ENCODE data around the gene PTPRM.

Gene PTPRM

GRCh38 chr18:7809455-7809854, 242.3 kb downstream of the PTPRM start:
- no peak for DNase-seq (ENCODE audit: low read depth)

DNA sequence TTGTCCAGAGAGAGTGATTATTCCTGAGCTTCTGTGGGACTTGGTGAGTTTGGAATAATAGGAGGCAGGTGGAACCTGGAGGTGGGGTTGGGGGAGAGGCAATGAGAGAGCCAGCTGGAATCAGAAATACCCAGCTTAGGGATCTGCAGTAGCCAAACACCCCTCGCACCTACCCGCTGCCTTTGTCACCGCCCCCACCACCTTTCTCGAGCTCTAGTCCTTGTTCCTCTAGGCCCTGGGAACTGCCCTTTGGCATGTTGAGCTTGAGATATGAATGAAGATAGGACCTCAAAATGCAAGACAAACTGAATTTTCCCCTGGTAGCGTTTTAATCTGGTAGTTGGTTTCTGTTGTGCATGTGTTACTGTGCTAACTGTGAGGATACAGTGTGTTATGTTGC, 242.9 kb downstream of the PTPRM start:
- no peak for DNase-seq (ENCODE audit: low read depth)

DNA sequence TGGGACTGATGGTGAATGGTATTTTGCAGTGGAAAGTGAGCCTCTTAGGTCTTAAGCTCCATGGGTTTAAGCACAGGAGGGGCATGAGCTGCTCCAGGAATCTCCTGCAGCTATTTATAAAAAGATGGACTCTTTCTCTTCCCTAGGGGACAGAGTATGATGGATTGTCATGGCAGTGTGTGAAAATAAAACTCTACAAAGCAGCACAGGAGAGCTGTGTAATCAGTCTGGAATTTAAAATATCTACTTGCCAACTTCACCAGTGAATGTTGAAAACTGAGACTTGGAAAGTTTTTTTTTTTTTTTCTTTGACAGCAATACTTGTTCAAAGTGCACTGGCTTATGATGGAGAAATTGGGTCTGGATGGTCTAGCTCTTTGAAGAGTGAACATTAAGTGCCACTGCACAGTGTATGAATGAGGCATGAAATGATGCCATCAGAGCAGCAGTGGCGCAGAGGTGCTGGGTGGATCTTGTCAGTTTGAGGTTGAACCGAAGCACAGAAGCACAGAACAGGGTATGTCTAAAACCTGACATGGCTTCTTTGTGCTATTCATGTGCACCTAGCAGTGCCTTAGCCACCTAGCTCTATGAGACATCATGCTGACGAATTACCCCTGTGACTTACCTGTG, 245.4 kb downstream of the PTPRM start:
- no peak for DNase-seq (ENCODE audit: low read depth)

- DNase-seq (ENCODE audit: low read depth), result no peak
Measured at GRCh38 chr18:7813131-7813530, 246.0 kb downstream of the PTPRM start.

- no peak for DNase-seq (ENCODE audit: low read depth)
Measured at GRCh38 chr18:7814754-7815315, 247.7 kb downstream of the PTPRM start.

DNA sequence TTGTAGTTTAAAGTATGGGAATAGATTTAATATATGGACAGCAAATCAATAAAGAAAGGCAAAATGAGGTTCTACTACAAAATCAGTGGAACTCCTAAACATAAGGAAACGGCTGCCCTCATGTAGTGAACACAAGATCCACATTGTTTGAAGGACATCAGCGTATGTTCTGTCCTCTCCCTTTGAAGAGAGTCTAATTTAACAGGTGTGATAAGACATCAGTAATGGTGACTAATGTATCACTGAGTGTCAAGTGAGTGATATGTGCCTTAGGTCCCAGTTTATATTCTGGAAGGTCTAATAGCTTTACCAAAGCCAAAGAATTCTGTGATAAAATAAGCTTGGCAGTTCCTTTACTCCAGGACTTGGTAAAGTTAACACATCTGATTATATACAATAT, 248.7 kb downstream of the PTPRM start:
- no peak for DNase-seq (ENCODE audit: low read depth)

DNA sequence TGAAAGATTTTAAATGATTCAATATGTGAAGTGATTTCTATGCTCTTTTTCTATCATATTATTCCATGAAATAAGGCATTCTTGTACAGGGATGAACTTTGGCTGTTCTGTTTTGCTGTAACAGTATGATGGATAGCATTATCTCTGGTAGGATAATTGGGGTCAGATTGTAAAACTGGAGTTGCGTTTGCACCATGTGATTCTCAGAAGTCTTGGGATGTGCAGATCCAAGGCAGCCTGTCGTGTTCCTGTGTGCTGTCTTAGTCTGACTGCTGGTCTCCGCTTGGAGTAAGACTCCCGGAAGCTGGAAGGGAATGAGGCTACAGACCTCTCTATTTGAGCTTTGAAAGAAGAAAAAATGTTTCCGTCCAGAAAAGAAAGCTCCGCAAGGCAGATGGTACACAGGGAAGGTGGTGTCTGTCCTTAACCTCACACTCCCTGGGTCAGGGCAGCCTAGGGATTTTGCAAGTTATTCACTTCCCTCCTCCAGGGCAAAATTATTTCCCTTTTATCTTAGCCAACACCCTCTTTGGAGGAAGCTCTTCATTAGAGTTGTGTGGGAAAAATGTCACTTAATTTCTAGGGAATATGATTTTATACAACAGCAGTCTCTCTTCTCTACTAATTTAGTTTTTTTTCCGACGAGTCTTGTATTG, 250.6 kb downstream of the PTPRM start:
- no peak for DNase-seq (ENCODE audit: low read depth)

GRCh38 chr18:7821784-7822183, 254.7 kb downstream of the PTPRM start:
- no peak for DNase-seq (ENCODE audit: low read depth)

- DNase-seq (ENCODE audit: low read depth), result no peak
Measured at GRCh38 chr18:7822435-7823331, 255.6 kb downstream of the PTPRM start.

- DNase-seq (ENCODE audit: low read depth), result no peak
Measured at GRCh38 chr18:7824970-7825369, 257.9 kb downstream of the PTPRM start.

DNA sequence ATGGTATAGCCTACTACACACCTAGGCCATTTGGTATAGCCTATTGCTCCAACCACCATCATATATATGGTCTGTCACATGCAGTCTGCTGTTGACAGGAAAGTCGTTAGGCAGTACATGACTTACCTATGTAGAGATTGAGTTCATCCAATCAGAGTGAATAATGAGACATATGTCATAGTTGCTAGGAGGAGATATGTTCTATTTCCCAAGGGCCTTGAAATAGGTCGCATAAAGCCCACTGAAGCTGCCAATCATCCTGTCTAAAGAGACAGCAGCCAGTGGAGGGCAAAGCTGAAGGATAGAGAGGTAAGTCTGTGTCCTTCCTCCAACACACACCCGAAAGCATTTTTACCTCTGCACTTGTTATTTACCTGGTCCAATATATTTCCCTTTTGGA, 263.4 kb downstream of the PTPRM start:
- no peak for DNase-seq (ENCODE audit: low read depth)

DNA sequence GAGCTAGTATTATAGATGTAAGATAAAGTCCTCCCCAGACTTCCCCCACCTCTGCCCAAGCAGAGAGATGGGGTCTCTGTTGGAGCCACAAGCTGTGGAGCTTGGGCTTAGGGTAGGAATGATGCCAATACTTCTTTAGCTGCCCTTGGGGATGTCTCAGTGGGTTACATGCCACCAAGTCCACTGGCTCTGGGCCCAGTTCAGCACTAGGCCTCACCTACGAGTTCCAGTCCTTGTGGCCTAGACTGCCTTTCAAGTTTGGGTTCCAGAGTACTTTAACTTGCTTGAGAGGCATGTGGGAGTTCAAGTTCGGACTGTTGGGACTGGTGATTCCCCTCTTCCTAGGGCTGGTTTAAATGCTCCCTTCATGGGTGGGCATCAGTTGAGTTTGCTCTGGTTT, 272.4 kb downstream of the PTPRM start:
- DNase-seq (ENCODE audit: low read depth), result no peak

DNA sequence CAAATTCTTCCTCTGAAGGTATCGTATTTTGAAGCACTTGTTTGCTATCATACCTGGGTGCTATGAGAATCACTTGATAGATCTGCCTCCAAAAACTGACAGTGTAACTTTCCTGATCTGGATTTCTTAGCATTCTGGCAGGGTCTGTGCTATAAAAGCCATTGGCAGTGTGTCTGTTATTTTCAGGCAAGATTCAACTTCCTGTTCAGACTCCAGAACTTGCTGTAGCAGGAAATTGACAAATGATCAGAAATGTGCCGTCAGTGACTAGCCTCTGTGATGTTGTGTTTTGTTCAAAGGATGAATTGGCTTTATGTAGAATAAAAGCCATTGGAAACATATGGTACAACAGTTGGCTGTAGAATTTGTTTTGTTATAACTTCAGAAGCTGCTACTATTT, 273.3 kb downstream of the PTPRM start:
- no peak for DNase-seq (ENCODE audit: low read depth)

DNA sequence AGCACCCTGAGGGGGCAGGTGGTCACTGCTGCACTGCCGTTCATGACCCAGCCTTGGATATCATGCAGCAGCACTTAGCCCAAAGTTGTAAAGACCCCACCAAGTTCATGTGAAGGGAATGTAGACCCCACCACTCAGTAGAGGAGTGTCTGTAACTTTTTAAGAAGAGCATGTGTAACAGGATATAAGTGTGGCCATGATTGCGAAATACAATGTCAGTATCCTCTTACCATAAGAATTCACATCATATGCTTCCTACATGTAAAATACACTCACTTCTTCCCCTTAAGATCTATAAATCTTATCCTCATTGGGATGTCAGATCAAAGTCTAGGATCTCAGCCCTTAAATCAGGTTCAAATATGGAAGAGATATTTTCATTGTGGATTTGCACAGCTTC, 276.9 kb downstream of the PTPRM start:
- DNase-seq (ENCODE audit: low read depth), result no peak

DNA sequence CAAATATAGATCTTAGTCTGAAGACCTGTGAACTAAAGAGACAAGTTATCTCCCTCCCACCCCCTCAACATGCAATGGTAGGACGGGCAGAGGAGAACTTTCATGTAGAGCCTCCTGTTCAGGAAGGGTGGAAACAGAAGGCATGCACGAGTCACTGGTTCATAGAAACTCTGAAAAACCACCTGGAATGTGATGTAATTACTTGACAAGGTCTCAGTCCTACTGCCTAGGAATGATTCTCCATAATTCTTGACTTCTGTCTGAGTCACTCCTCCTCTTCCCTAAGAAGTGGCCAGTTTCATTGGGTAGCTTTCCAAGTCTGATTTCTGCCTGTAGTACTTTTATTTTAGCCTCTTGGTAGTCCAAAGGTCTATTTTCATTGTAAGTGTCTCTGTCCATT, 277.3 kb downstream of the PTPRM start:
- DNase-seq (ENCODE audit: low read depth), result no peak

GRCh38 chr18:7846335-7846734, 279.2 kb downstream of the PTPRM start:
- no peak for DNase-seq (ENCODE audit: low read depth)

GRCh38 chr18:7847357-7848053, 280.4 kb downstream of the PTPRM start:
- DNase-seq (ENCODE audit: low read depth), result no peak

DNA sequence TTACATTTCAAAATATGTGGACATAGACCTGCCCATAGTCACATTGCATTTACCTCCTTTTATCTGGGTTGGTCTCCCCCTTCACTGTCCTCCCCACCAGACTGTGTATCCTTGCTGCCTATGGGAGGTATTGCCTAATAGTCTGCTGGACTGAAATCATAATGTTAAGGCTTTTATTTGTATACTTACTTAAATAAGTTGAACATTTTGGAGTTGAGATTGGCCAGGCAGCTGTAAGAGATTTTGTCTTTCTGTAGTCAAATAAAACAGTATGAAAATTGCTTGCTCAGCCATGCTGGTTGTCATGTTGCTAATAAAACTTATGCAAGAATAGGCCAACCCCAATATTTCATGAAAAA, 280.9 kb downstream of the PTPRM start:
- DNase-seq (ENCODE audit: low read depth), result no peak

DNA sequence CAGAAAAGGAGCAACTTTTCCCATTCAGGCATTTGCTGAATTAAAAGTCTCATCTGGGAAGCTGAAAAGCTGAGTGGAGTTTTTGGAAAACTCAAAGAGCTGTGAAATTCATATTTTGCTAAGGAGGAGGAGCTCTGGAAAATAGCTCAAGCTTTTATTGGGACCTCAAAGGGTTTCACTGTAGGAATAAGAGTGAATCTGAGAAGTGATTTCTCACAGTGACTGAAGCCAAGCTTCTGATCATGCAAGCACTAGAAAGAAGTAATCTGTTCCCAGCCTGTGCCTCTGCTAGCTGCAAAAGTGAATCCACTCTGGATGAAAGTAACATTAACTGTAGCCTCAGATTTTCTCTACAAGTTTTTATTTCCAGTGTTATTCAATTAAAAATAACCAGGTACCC, 283.3 kb downstream of the PTPRM start:
- no peak for DNase-seq (ENCODE audit: low read depth)

- no peak for DNase-seq (ENCODE audit: low read depth)
Measured at GRCh38 chr18:7855028-7855427, 287.9 kb downstream of the PTPRM start.

GRCh38 chr18:7855671-7856070, 288.6 kb downstream of the PTPRM start:
- DNase-seq (ENCODE audit: low read depth), result no peak

- DNase-seq (ENCODE audit: low read depth), result no peak
Measured at GRCh38 chr18:7856116-7856515, 289.0 kb downstream of the PTPRM start.

Measured in activated gamma-delta T cell treated with anti-CD3 and anti-CD28 coated beads, Interleukin-2, amount 50 U/mL, for 16 hours (primary cell).